Neural cell (in vitro differentiated cells): ENCODE data around the gene HDGFL2. TPM values are rescaled to one million over a fixed set of nuclear protein-coding genes. Genes with fewer than 3 reads are reported as not detected.

Source experiments
- H2AFZ ChIP-seq: fragments of 200-600, 300-800 bp; sonication (generic), shearing (Covaris generic); 2 replicates; pipeline ENCODE4 v1.6.0; 2014; ENCODE audit warnings: low read depth, mild to moderate bottlenecking, antibody characterized with exemption, low read length, moderate library complexity
- H3F3A ChIP-seq: fragments of 200-600 bp; shearing (Covaris generic); 2 replicates; pipeline ENCODE4 v1.6.1; 2016; ENCODE audit warnings: mild to moderate bottlenecking, moderate library complexity, mixed read lengths, antibody characterized with exemption, low read length; ENCODE audit not compliant: insufficient read depth, poor library complexity, severe bottlenecking
- H3K27ac ChIP-seq: fragments of 200-600, 300-800 bp; sonication (generic), shearing (Covaris generic); 2 replicates; pipeline ENCODE4 v1.5.1; 2014; ENCODE audit warnings: mild to moderate bottlenecking, low read length, moderate library complexity
- H3K27me3 ChIP-seq: fragments of 300-800, 200-600 bp; sonication (generic), shearing (Covaris generic); 2 replicates; pipeline ENCODE4 v1.6.0; 2014; ENCODE audit warnings: mild to moderate bottlenecking, low read depth, low read length, moderate library complexity; ENCODE audit not compliant: insufficient read depth
- H3K36me3 ChIP-seq: fragments of 300-800, 200-600 bp; sonication (generic), shearing (Covaris generic); 2 replicates; pipeline ENCODE4 v1.5.1; 2014; ENCODE audit warnings: mild to moderate bottlenecking, antibody characterized with exemption, low read length, moderate library complexity; ENCODE audit not compliant: insufficient read depth
- H3K4me2 ChIP-seq: fragments of 300-800, 200-600 bp; sonication (generic), shearing (Covaris generic); 2 replicates; pipeline ENCODE4 v1.6.0; 2014; ENCODE audit warnings: mild to moderate bottlenecking, low read length
- H3K4me3 ChIP-seq: fragments of 300-800, 200-600 bp; sonication (generic), shearing (Covaris generic); 2 replicates; pipeline ENCODE4 v1.5.1; 2014; ENCODE audit warnings: mild to moderate bottlenecking, low read length, moderate library complexity
- H3K79me2 ChIP-seq: fragments of 200-600 bp; shearing (Covaris generic); replicated peaks from 2 replicates; pipeline ENCODE4 v1.6.0; 2014; ENCODE audit warnings: mild to moderate bottlenecking, low read length, moderate library complexity; ENCODE audit not compliant: insufficient read depth
- H3K9ac ChIP-seq: fragments of 300-800, 200-600 bp; sonication (generic), shearing (Covaris generic); 2 replicates; pipeline ENCODE4 v1.6.1; 2016; ENCODE audit warnings: mild to moderate bottlenecking, low read length, mixed read lengths
- H3K9me2 ChIP-seq: fragments of 200-600 bp; shearing (Covaris generic); 2 replicates; pipeline ENCODE4 v1.6.1; 2016; ENCODE audit warnings: mild to moderate bottlenecking, low read length, mixed read lengths; ENCODE audit not compliant: insufficient read depth
- H3K9me3 ChIP-seq: fragments of 200-600, 300-800 bp; sonication (generic), shearing (Covaris generic); 2 replicates; pipeline ENCODE4 v1.6.1; 2016; ENCODE audit warnings: mild to moderate bottlenecking, mixed run types, low read length, moderate library complexity, mixed read lengths
- H4K20me1 ChIP-seq: fragments of 200-600 bp; shearing (Covaris generic); 2 replicates; pipeline ENCODE4 v1.6.1; 2016; ENCODE audit warnings: mild to moderate bottlenecking, mixed run types; ENCODE audit not compliant: insufficient read depth
- EP300 ChIP-seq: fragments of 450-650 bp; conservative IDR thresholded peaks from 2 replicates; pipeline ENCODE4 v1.6.1; 2014; ENCODE audit warnings: antibody characterized with exemption, mild to moderate bottlenecking, moderate library complexity; ENCODE audit not compliant: poor library complexity, severe bottlenecking
- EZH2 ChIP-seq: fragments of 200-600, 300-800 bp; shearing (Covaris generic), sonication (generic); IDR thresholded peaks from 2 replicates; pipeline ENCODE4 v1.6.1; 2014; ENCODE audit warnings: antibody characterized with exemption, low read length, borderline replicate concordance, mild to moderate bottlenecking; ENCODE audit not compliant: insufficient read depth, poor library complexity, severe bottlenecking
- MXI1 ChIP-seq: fragments of 450-650 bp; conservative IDR thresholded peaks from 2 replicates; pipeline ENCODE4 v1.6.1; 2014; ENCODE audit warnings: antibody characterized with exemption, mild to moderate bottlenecking; ENCODE audit not compliant: poor library complexity, severe bottlenecking
- POLR2AphosphoS5 ChIP-seq: IDR thresholded peaks from 2 replicates; pipeline ENCODE4 v1.6.1; 2012
- RAD21 ChIP-seq: fragments of 450-650 bp; conservative IDR thresholded peaks from 2 replicates; pipeline ENCODE4 v1.6.1; 2014; ENCODE audit warnings: antibody characterized with exemption, mild to moderate bottlenecking, moderate library complexity
- SMC3 ChIP-seq: fragments of 450-650 bp; conservative IDR thresholded peaks from 2 replicates; pipeline ENCODE4 v1.6.1; 2014; ENCODE audit warnings: antibody characterized with exemption, mild to moderate bottlenecking, moderate library complexity; ENCODE audit not compliant: poor library complexity
- TAF1 ChIP-seq: IDR thresholded peaks from 2 replicates; pipeline ENCODE4 v1.6.1; 2012; ENCODE audit warnings: low read depth
- polyA plus RNA-seq: library from polyadenylated mRNA; depleted of rRNA; stranded (reverse); fragments of >200 nt; gene quantifications from 2 replicates; pipeline ENCODE4 v1.2.3, GENCODE V29; 2014
- TF ChIP-seq, protein P1 (sequence below): fragments of 450-650 bp; IDR thresholded peaks from 2 replicates; pipeline ENCODE4 v1.5.1; 2014; ENCODE audit warnings: antibody characterized with exemption, mild to moderate bottlenecking, moderate library complexity; ENCODE audit not compliant: poor library complexity, severe bottlenecking
- TF ChIP-seq, protein P2 (sequence below): IDR thresholded peaks from 2 replicates; pipeline ENCODE4 v1.6.1; 2012; ENCODE audit warnings: borderline replicate concordance

HDGFL2 gene
- polyA plus RNA-seq, 1 donor from 2014 or later, result 79.7 TPM

DNA sequence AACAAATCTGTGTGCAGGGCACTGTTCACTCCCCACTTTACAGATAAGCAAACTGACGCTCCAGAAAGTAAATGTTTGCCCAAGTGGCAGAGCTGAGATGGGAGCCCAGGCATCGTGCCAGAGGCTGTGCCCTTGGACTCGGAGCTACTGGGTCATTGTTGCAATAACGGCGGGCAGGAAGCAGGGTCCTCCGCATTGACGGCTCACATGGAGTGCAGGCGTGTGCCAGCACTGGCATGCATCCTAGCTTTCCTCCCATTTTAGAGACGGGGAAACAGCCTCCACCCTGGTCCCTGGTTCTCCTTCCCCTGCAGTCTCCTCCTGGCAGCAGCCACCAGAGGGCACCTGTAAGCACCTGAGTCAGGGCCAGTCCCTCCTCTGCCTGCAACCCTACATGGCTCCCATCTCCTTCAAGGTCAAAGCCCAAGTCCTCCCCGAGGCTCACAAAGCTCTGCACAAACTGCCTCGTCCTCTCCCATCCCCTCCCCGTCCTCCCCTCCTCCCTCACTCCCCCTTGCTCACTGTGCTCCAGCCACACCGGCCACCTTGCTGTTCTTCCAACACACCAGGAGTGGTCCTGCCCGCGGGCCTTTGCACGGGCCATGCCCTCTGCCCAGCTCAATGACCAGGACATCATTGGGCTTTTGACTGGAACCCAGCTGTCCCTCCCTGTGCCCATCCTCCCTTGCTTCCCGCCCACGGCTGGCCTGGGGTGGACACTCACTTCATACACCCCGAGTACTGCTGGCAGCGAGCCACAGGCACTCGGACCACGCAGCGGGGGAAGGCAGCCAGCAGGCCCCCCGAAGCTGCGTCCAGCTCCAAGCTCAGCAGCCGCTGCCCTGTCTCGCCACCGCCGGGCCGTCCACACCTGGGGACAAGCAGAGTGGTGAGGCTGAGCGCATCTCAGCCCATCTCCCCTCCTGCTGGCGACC is 75.5 kb downstream of the HDGFL2 start:
- Histone ChIP-seq H2AFZ (no peak overlapping the region), H3K27me3 (no peaks in the 10 kb centered on the region), H3K9me2 (no peaks in the 10 kb centered on the region), H3K4me3 (no peak overlapping the region), H3F3A (no peaks in the 10 kb centered on the region), H3K9ac (no peak overlapping the region), H3K9me3 (no peaks in the 10 kb centered on the region), H3K27ac (no peak overlapping the region), H3K4me2 (no peak overlapping the region), H4K20me1 (no peaks in the 10 kb centered on the region), H3K79me2 (no peaks in the 10 kb centered on the region), H3K36me3 (peaks cover 12% of the 10 kb centered on the region)
- TF ChIP-seq EP300, result no peak
- TF ChIP-seq, protein P1, sequence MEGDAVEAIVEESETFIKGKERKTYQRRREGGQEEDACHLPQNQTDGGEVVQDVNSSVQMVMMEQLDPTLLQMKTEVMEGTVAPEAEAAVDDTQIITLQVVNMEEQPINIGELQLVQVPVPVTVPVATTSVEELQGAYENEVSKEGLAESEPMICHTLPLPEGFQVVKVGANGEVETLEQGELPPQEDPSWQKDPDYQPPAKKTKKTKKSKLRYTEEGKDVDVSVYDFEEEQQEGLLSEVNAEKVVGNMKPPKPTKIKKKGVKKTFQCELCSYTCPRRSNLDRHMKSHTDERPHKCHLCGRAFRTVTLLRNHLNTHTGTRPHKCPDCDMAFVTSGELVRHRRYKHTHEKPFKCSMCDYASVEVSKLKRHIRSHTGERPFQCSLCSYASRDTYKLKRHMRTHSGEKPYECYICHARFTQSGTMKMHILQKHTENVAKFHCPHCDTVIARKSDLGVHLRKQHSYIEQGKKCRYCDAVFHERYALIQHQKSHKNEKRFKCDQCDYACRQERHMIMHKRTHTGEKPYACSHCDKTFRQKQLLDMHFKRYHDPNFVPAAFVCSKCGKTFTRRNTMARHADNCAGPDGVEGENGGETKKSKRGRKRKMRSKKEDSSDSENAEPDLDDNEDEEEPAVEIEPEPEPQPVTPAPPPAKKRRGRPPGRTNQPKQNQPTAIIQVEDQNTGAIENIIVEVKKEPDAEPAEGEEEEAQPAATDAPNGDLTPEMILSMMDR, result peak; percentile 19
- no peak for TF ChIP-seq SMC3

DNA sequence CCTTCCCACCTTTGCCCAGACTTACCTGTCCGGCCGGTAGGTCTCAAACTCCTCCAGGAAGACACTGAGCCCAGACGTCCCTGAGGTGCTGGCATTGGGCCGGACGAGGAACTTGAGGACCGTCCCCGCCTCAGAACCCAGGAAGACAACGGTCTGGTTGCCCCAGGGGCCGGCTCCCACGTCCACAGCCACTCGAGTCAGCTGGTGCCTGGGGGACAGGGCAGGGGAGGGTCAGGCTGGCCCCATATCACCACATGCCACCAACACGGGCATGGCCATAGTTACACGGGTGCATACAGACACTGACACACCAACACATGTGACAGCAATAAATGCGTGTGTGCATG is 76.1 kb downstream of the HDGFL2 start:
- no peak for TF ChIP-seq EZH2
- TF ChIP-seq, protein P2, sequence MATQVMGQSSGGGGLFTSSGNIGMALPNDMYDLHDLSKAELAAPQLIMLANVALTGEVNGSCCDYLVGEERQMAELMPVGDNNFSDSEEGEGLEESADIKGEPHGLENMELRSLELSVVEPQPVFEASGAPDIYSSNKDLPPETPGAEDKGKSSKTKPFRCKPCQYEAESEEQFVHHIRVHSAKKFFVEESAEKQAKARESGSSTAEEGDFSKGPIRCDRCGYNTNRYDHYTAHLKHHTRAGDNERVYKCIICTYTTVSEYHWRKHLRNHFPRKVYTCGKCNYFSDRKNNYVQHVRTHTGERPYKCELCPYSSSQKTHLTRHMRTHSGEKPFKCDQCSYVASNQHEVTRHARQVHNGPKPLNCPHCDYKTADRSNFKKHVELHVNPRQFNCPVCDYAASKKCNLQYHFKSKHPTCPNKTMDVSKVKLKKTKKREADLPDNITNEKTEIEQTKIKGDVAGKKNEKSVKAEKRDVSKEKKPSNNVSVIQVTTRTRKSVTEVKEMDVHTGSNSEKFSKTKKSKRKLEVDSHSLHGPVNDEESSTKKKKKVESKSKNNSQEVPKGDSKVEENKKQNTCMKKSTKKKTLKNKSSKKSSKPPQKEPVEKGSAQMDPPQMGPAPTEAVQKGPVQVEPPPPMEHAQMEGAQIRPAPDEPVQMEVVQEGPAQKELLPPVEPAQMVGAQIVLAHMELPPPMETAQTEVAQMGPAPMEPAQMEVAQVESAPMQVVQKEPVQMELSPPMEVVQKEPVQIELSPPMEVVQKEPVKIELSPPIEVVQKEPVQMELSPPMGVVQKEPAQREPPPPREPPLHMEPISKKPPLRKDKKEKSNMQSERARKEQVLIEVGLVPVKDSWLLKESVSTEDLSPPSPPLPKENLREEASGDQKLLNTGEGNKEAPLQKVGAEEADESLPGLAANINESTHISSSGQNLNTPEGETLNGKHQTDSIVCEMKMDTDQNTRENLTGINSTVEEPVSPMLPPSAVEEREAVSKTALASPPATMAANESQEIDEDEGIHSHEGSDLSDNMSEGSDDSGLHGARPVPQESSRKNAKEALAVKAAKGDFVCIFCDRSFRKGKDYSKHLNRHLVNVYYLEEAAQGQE, result no peak
- TF ChIP-seq EP300, result no peak
- no peak overlapping the region for H3K9ac ChIP-seq
- peaks cover 18% of the 10 kb centered on the region for H3K36me3 ChIP-seq
- H3F3A ChIP-seq, result no peaks in the 10 kb centered on the region
- no peaks in the 10 kb centered on the region for H3K79me2 ChIP-seq
- H3K27me3 ChIP-seq, result no peaks in the 10 kb centered on the region
- H2AFZ ChIP-seq, result no peak overlapping the region
- no peak overlapping the region for H3K27ac ChIP-seq
- no peaks in the 10 kb centered on the region for H4K20me1 ChIP-seq
- H3K4me3 ChIP-seq, result no peak overlapping the region
- H3K9me2 ChIP-seq, result no peaks in the 10 kb centered on the region
- no peak overlapping the region for H3K4me2 ChIP-seq
- no peaks in the 10 kb centered on the region for H3K9me3 ChIP-seq

DNA sequence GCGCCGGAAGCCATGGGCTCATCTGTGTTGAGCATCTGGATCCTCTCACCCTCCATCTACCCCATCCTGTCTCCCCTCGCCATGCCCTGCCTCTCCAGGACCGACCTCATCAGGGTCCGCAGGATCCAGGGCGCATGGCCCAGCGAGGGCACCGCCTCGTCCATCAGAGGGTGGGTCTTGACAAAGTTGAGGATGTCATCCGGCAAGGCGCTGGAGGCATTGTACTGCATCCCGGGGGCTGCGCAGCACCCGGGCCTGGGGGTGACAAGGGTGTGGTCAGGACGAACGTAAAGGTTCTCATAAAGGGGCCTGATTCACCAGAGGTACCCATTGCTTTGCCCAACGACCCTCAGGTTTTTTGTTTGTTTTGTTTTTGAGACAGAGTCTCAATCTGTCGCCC is 77.9 kb downstream of the HDGFL2 start:
- Histone ChIP-seq H3K9me3 (no peaks in the 10 kb centered on the region), H3K27me3 (no peaks in the 10 kb centered on the region), H3K4me3 (no peak overlapping the region), H3K9me2 (no peaks in the 10 kb centered on the region), H3K4me2 (no peak overlapping the region), H3K9ac (no peak overlapping the region), H3K27ac (no peak overlapping the region), H3K79me2 (no peaks in the 10 kb centered on the region), H2AFZ (no peak overlapping the region), H3F3A (no peaks in the 10 kb centered on the region), H4K20me1 (no peaks in the 10 kb centered on the region), H3K36me3 (peaks cover 18% of the 10 kb centered on the region)
- TF ChIP-seq TAF1, result no peak
- TF ChIP-seq, protein P1, result no peak
- no peak for TF ChIP-seq RAD21
- TF ChIP-seq EP300, result no peak
- no peak for TF ChIP-seq SMC3
- TF ChIP-seq POLR2AphosphoS5, result no peak
- no peak for TF ChIP-seq EZH2
- TF ChIP-seq, protein P2, result no peak
- no peak for TF ChIP-seq MXI1
